Measurements from ENCODE around the gene TPD52L1.
"Not testable (repeated sequence)": the region's sequence is repeated elsewhere in the genome, so short reads cannot be mapped to it uniquely, and the experiment has no call there.

Gene TPD52L1

DNA sequence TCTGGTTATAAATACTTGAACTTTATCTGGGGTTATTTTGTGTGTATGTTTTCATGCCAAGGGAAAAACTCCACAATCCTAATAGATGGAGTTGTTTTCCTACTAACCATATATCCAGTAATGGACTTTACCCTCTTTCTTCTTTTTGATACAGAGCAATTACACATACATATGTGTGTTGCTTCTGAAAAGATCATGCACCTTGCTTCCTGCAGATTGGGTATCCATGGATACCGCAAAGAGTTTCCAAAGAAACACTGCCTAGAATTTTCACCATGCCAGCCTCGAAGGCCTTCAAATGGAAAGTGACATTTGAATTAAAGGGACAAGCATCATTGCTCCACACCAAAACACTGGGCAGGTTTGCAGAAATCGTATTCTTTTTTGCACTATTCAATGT, 121.4 kb downstream of the TPD52L1 start:
- POLR2A ChIA-PET = no interaction called here
- no peak overlapping the region for H3K4me3 ChIP-seq (ENCODE audit: control insufficient read depth in 1 of 7, extremely low read depth in 1 of 7, insufficient read depth in 4 of 7, low read depth in 2 of 7, low read length in 6 of 7)
- no peaks in the 10 kb centered on the region for H3K27me3 ChIP-seq (replicated peaks in 2 of 5; ENCODE audit: control insufficient read depth in 4 of 5, insufficient read depth in 5 of 5, low read length in 4 of 5)
- CTCF ChIA-PET = no interaction called here
- 96% methylated on average over 3 of the region's 3 CpGs for WGBS (ENCODE audit: insufficient coverage)
- DNase-seq = no peak
- peaks cover 12 to 47% (median 29%) of the 10 kb centered on the region in 4 experiments for H3K36me3 ChIP-seq (ENCODE audit: control insufficient read depth in 4 of 4, insufficient read depth in 4 of 4, low read length in 3 of 4)
- H3K27ac ChIP-seq (ENCODE audit: insufficient read depth in 1 of 2, low read depth in 1 of 2, low read length in 2 of 2, poor library complexity in 1 of 2, severe bottlenecking in 2 of 2) = no peak overlapping the region
- peaks cover 0 to 6% (median 0%) of the 10 kb centered on the region in 4 experiments for H3K4me1 ChIP-seq (ENCODE audit: control extremely low read depth in 1 of 4, control insufficient read depth in 4 of 4, insufficient read depth in 4 of 4, low read length in 3 of 4)
- peaks cover 0 to 2% (median 0%) of the 10 kb centered on the region in 5 experiments for H3K9me3 ChIP-seq (ENCODE audit: control extremely low read depth in 1 of 5, control insufficient read depth in 4 of 5, insufficient read depth in 2 of 5, low read depth in 1 of 5, low read length in 4 of 5)

DNA sequence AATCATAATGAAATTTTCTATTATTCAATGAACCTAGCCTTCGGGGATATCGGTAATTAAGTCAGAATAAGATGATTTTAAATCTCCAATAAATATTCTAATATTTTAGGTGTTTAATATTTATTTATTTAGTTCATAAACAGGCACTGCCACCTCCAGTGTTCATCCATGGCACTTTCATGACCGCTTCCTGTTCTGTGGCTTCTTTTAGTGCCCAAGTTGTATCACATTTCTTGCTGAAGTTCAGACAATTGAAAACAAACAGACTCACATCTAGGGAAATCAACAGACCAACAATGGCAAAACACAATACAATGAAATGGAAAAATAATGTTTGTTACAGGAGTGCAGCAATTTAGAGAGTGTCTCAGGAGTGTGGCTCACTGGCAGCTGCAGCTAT, 122.2 kb downstream of the TPD52L1 start:
- H3K27ac ChIP-seq (ENCODE audit: insufficient read depth in 1 of 2, low read depth in 1 of 2, low read length in 2 of 2, poor library complexity in 1 of 2, severe bottlenecking in 2 of 2) = no peak overlapping the region

DNA sequence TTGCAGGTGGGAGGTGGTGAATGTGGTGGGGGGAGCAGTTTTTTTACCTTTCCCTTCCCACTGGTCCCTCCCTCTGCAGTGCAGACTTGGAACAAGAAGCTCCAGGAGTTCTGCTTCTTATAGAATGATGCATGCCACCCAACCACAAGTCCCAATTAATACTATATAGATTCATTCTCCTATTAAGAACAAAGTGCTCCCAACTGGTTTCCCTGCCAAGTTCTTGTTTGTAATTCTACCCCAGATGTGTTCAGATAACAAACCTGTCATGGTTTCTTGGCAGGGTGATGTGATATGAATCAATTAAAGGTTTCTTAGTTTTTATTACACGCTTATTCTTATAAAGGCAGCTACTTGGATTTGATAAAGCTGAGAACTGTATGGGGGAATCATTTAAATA, 124.3 kb downstream of the TPD52L1 start:
- Histone ChIP-seq H3K4me1 (ENCODE audit: control extremely low read depth in 1 of 4, control insufficient read depth in 4 of 4, insufficient read depth in 4 of 4, low read length in 3 of 4) (peaks cover 0 to 6% (median 0%) of the 10 kb centered on the region in 4 experiments), H3K9me3 (ENCODE audit: control extremely low read depth in 1 of 5, control insufficient read depth in 4 of 5, insufficient read depth in 2 of 5, low read depth in 1 of 5, low read length in 4 of 5) (peaks cover under 1 to 13% (median 8%) of the 10 kb centered on the region in 5 experiments), H3K4me3 (ENCODE audit: control insufficient read depth in 1 of 7, extremely low read depth in 1 of 7, insufficient read depth in 4 of 7, low read depth in 2 of 7, low read length in 6 of 7) (no peak overlapping the region), H3K36me3 (ENCODE audit: control insufficient read depth in 4 of 4, insufficient read depth in 4 of 4, low read length in 3 of 4) (peaks cover 18 to 45% (median 28%) of the 10 kb centered on the region in 4 experiments), H3K27me3 (replicated peaks in 2 of 5; ENCODE audit: control insufficient read depth in 4 of 5, insufficient read depth in 5 of 5, low read length in 4 of 5) (no peaks in the 10 kb centered on the region), H3K27ac (ENCODE audit: insufficient read depth in 1 of 2, low read depth in 1 of 2, low read length in 2 of 2, poor library complexity in 1 of 2, severe bottlenecking in 2 of 2) (no peak overlapping the region)
- ChIA-PET POLR2A (no interaction called here), CTCF (interaction anchor here (0.6 kb wide), 1 partner anchor 968 kb away, joined by 3 read pairs; no protein-coding TSS in a partner anchor)
- WGBS (ENCODE audit: insufficient coverage) = no CpG with 5 or more reads among the region's 1 CpG
- no peak for DNase-seq

More for the DNA sequence above, 122.2 kb downstream of the TPD52L1 start:
- no peak overlapping the region for H3K4me3 ChIP-seq (ENCODE audit: control insufficient read depth in 1 of 7, extremely low read depth in 1 of 7, insufficient read depth in 4 of 7, low read depth in 2 of 7, low read length in 6 of 7)
- no peaks in the 10 kb centered on the region for H3K27me3 ChIP-seq (replicated peaks in 2 of 5; ENCODE audit: control insufficient read depth in 4 of 5, insufficient read depth in 5 of 5, low read length in 4 of 5)
- no CpG with 5 or more reads among the region's 3 CpGs for WGBS (ENCODE audit: insufficient coverage)
- peak in 2 of 3 donors; percentile 13 to 16 for DNase-seq
- H3K4me1 ChIP-seq (ENCODE audit: control extremely low read depth in 1 of 4, control insufficient read depth in 4 of 4, insufficient read depth in 4 of 4, low read length in 3 of 4) = peaks cover 0 to 6% (median 0%) of the 10 kb centered on the region in 4 experiments
- ChIA-PET POLR2A (no interaction called here), CTCF (no interaction called here)
- peaks cover 0 to 9% (median 5%) of the 10 kb centered on the region in 5 experiments for H3K9me3 ChIP-seq (ENCODE audit: control extremely low read depth in 1 of 5, control insufficient read depth in 4 of 5, insufficient read depth in 2 of 5, low read depth in 1 of 5, low read length in 4 of 5)
- peaks cover 17 to 55% (median 33%) of the 10 kb centered on the region in 4 experiments for H3K36me3 ChIP-seq (ENCODE audit: control insufficient read depth in 4 of 4, insufficient read depth in 4 of 4, low read length in 3 of 4)

DNA sequence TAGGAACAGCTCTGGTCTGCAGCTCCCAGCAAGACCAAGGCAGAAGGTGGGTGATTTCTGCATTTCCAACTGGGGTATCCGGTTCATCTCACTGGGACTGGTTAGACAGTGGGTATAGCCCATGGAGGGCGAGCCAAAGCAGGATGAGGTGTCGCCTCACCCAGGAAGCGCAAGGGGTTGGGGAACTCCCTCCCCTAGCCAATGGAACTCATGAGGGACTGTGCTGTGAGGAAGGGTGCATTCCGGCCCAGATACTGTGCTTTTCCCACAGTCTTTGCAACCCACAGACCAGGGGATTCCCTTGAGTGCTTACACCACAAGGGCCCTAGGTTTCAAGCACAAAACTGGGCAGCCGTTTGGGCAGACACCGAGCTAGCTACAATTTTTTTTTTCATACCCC, 126.4 kb downstream of the TPD52L1 start:
- Histone ChIP-seq H3K36me3 (ENCODE audit: control insufficient read depth in 4 of 4, insufficient read depth in 4 of 4, low read length in 3 of 4) (peaks cover 10 to 35% (median 17%) of the 10 kb centered on the region in 4 experiments), H3K27me3 (replicated peaks in 2 of 5; ENCODE audit: control insufficient read depth in 4 of 5, insufficient read depth in 5 of 5, low read length in 4 of 5) (no peaks in the 10 kb centered on the region), H3K4me1 (ENCODE audit: control extremely low read depth in 1 of 4, control insufficient read depth in 4 of 4, insufficient read depth in 4 of 4, low read length in 3 of 4) (peaks cover 0 to 6% (median 0%) of the 10 kb centered on the region in 4 experiments), H3K4me3 (ENCODE audit: control insufficient read depth in 1 of 7, extremely low read depth in 1 of 7, insufficient read depth in 4 of 7, low read depth in 2 of 7, low read length in 6 of 7) (no peak overlapping the region), H3K9me3 (ENCODE audit: control extremely low read depth in 1 of 5, control insufficient read depth in 4 of 5, insufficient read depth in 2 of 5, low read depth in 1 of 5, low read length in 4 of 5) (peaks cover 1 to 16% (median 8%) of the 10 kb centered on the region in 5 experiments), H3K27ac (ENCODE audit: insufficient read depth in 1 of 2, low read depth in 1 of 2, low read length in 2 of 2, poor library complexity in 1 of 2, severe bottlenecking in 2 of 2) (no peak overlapping the region)
- 98% methylated on average over 6 of the region's 7 CpGs for WGBS (ENCODE audit: insufficient coverage)
- POLR2A ChIA-PET = no interaction called here
- CTCF ChIA-PET = no interaction called here
- no peak for DNase-seq

DNA sequence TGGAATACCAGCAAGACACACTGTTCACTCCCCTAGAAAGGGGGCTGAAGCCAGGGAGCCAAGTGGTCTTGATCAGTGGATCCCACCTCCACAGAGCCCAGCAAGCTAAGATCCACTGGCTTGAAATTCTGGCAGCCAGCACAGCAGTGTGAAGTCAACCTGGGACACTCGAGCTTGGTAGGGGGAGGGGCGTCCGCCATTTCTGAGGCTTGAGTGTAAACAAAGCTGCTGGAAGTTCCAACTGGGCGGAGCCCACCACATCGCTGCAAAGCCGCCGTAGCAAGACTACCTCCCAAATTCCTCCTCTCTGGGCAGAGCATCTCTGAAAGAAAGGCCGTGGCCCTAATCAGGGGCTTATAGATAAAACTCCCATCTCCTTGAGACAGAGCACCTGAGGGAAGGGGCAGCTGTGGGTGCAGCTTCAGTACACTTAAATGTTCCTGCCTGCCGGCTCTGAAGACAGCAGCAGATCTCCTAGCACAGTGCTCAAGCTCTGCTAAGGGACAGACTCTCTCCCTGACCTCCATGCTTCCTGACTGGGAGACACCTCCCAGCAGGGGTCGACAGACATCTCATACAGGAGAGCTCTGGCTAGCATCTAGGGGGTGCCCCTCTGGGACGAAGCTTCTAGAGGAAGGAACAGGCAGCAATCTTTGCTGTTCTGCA, 126.9 kb downstream of the TPD52L1 start:
- not testable (repeated sequence) for DNase-seq; H3K27me3 ChIP-seq (replicated peaks in 2 of 5; ENCODE audit: control insufficient read depth in 4 of 5, insufficient read depth in 5 of 5, low read length in 4 of 5); H3K4me1 ChIP-seq (ENCODE audit: control extremely low read depth in 1 of 4, control insufficient read depth in 4 of 4, insufficient read depth in 4 of 4, low read length in 3 of 4); H3K4me3 ChIP-seq (ENCODE audit: control insufficient read depth in 1 of 7, extremely low read depth in 1 of 7, insufficient read depth in 4 of 7, low read depth in 2 of 7, low read length in 6 of 7); H3K27ac ChIP-seq (ENCODE audit: insufficient read depth in 1 of 2, low read depth in 1 of 2, low read length in 2 of 2, poor library complexity in 1 of 2, severe bottlenecking in 2 of 2)
- Histone ChIP-seq H3K9me3 (ENCODE audit: control extremely low read depth in 1 of 5, control insufficient read depth in 4 of 5, insufficient read depth in 2 of 5, low read depth in 1 of 5, low read length in 4 of 5) (peaks cover 1 to 19% (median 8%) of the 10 kb centered on the region in 5 experiments), H3K36me3 (ENCODE audit: control insufficient read depth in 4 of 4, insufficient read depth in 4 of 4, low read length in 3 of 4) (peaks cover 10 to 33% (median 15%) of the 10 kb centered on the region in 4 experiments)
- POLR2A ChIA-PET = interaction anchor here (0.6 kb wide), 1 partner anchor 862 kb away, joined by 3 read pairs; no protein-coding TSS in a partner anchor
- 97% methylated on average over 10 of the region's 11 CpGs for WGBS (ENCODE audit: insufficient coverage)
- CTCF ChIA-PET = interaction anchor here (1.2 kb wide), 1 partner anchor 15 kb away, joined by 3 read pairs; no protein-coding TSS in a partner anchor

DNA sequence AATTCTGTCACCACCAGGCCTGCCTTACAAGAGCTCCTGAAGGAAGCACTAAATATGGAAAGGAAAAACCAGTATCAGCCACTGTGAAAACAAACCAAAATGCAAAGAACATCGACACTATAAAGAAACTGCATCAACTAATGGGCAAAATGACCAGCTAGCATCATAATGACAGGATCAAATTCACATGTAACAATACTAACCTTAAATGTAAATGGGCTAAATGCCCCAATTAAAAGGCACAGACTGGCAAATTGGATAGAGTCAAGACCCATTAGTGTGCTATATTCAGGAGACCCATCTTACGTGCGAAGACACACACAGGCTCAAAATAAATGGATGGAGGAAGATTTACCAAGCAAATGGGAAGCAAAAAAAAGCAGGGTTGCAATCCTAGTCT, 128.9 kb downstream of the TPD52L1 start:
- 100% methylated on average over 1 of the region's 3 CpGs for WGBS (ENCODE audit: insufficient coverage)
- CTCF ChIA-PET = not testable (repeated sequence)

DNA sequence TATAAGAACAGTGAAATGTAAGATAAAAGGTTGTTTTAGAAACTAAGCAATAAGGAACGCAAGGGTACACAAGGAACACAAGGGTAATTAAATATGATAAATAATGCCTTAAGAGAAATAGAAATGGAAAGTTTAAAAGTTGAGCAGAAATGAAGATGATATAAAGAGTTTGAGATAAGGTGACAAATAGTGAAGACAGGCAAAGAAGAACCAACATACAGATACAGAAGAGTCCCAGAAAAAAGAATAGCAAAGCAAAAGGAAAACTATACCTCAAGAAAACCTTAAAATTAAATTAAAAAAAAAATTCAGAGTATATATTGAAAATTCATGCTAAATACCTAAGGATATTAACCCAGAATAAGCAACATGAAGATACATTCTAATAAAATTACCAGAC, 131.8 kb downstream of the TPD52L1 start:
- no CpG with 5 or more reads among the region's 1 CpG for WGBS (ENCODE audit: insufficient coverage)
- Histone ChIP-seq H3K27ac (ENCODE audit: insufficient read depth in 1 of 2, low read depth in 1 of 2, low read length in 2 of 2, poor library complexity in 1 of 2, severe bottlenecking in 2 of 2) (no peak overlapping the region), H3K4me1 (ENCODE audit: control extremely low read depth in 1 of 4, control insufficient read depth in 4 of 4, insufficient read depth in 4 of 4, low read length in 3 of 4) (no peaks in the 10 kb centered on the region), H3K27me3 (replicated peaks in 2 of 5; ENCODE audit: control insufficient read depth in 4 of 5, insufficient read depth in 5 of 5, low read length in 4 of 5) (no peaks in the 10 kb centered on the region), H3K9me3 (ENCODE audit: control extremely low read depth in 1 of 5, control insufficient read depth in 4 of 5, insufficient read depth in 2 of 5, low read depth in 1 of 5, low read length in 4 of 5) (peaks cover 1 to 33% (median 10%) of the 10 kb centered on the region in 5 experiments), H3K4me3 (ENCODE audit: control insufficient read depth in 1 of 7, extremely low read depth in 1 of 7, insufficient read depth in 4 of 7, low read depth in 2 of 7, low read length in 6 of 7) (no peak overlapping the region), H3K36me3 (ENCODE audit: control insufficient read depth in 4 of 4, insufficient read depth in 4 of 4, low read length in 3 of 4) (peaks cover 13 to 44% (median 24%) of the 10 kb centered on the region in 4 experiments)
- POLR2A ChIA-PET = no interaction called here
- peak in 2 of 3 donors; percentile 15 to 45 for DNase-seq
- CTCF ChIA-PET = no interaction called here

More for the DNA sequence above, 128.9 kb downstream of the TPD52L1 start:
- DNase-seq; POLR2A ChIA-PET; H3K4me1 ChIP-seq (ENCODE audit: control extremely low read depth in 1 of 4, control insufficient read depth in 4 of 4, insufficient read depth in 4 of 4, low read length in 3 of 4); H3K27ac ChIP-seq (ENCODE audit: insufficient read depth in 1 of 2, low read depth in 1 of 2, low read length in 2 of 2, poor library complexity in 1 of 2, severe bottlenecking in 2 of 2); H3K4me3 ChIP-seq (ENCODE audit: control insufficient read depth in 1 of 7, extremely low read depth in 1 of 7, insufficient read depth in 4 of 7, low read depth in 2 of 7, low read length in 6 of 7); H3K27me3 ChIP-seq (replicated peaks in 2 of 5; ENCODE audit: control insufficient read depth in 4 of 5, insufficient read depth in 5 of 5, low read length in 4 of 5): not testable (repeated sequence)
- Histone ChIP-seq H3K9me3 (ENCODE audit: control extremely low read depth in 1 of 5, control insufficient read depth in 4 of 5, insufficient read depth in 2 of 5, low read depth in 1 of 5, low read length in 4 of 5) (peaks cover 1 to 31% (median 11%) of the 10 kb centered on the region in 5 experiments), H3K36me3 (ENCODE audit: control insufficient read depth in 4 of 4, insufficient read depth in 4 of 4, low read length in 3 of 4) (peaks cover 9 to 37% (median 21%) of the 10 kb centered on the region in 4 experiments)

Measured in common myeloid progenitor, CD34-positive (primary cell).